ENCODE measurements around the gene ASTL.
A peak's percentile ranks its signal among the peaks of the same experiment; 100 is the strongest.

Gene ASTL

GRCh38 chr2:96180002-96180401 lies 41.7 kb upstream of the ASTL start:
- no peak for DNase-seq (ENCODE audit: low read depth)
- no peak overlapping the region for H3K4me3 ChIP-seq (ENCODE audit: low read length)
- no peak for TF ChIP-seq CTCF (conservative IDR thresholded peaks at IDR 0.05; ENCODE audit: low read length)

GRCh38 chr2:96176661-96177060 lies 38.4 kb upstream of the ASTL start:
- no peak overlapping the region for H3K4me3 ChIP-seq (ENCODE audit: low read length)
- DNase-seq (ENCODE audit: low read depth): no peak
- no peak for TF ChIP-seq CTCF (conservative IDR thresholded peaks at IDR 0.05; ENCODE audit: low read length)

DNA sequence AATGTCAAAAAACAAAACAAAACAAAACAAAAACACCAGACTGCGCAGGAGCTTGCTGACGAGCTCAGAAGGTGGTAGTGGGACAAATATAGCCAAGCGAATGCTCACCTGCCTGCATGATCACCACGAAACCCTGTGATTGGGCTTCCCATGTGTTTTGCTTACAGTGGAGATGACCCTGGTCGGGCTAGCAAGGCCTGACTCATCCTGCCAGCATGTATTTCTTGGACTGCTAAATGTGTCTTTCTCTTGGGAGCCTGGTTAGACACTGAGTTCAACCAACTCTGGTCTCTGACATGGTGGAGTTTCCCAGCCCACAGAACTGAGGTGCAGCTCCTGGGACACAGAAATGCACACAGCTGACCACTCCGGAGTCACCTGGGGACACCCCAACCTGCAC lies 37.6 kb upstream of the ASTL start:
- H3K4me3 ChIP-seq (ENCODE audit: low read length): no peak overlapping the region
- peak; percentile 58 for DNase-seq (ENCODE audit: low read depth)
- TF ChIP-seq CTCF (conservative IDR thresholded peaks at IDR 0.05; ENCODE audit: low read length): no peak

DNA sequence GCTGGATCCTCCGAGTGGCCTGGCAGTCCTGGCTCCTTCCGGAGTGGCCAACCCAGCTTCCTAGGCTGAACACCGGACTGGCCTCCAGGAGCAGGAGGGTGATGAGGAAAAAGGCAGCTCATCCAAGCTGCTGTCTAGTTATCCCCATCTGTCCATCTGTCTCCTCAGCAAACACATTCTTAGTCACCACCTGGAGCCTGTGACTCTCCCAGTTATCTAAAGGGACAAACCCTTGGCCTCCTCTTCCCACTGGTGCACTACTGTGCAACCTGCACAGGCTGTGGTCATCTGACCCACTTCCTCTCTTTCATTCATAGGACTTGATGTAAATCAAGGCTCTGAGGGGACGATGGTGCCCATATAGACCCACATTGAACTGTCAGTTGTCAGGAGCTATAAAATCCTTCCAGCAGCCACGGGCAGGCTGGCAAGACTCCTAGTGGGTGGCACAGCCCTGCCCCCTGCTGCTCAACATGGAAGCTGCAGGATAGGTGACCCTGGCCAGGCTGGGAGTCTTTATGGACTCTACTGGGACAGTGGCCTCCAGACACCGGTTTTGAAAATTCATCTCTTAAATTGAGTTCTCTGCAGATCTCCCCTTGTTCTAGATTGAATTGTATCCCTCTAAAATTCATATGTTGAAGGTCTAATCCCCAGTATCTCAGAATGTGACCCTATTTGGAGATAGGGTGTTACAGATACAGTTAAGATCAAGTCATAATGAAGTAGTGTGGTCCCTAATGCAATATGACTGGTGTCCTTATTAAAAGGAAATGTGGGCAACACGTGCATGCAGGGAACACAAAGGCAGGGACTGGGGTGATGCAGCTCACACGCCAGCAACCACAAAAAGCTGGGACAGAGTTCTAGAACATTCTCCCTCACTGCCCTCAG lies 36.2 kb upstream of the ASTL start:
- TF ChIP-seq CTCF (conservative IDR thresholded peaks at IDR 0.05; ENCODE audit: low read length): peak; percentile 88
- H3K4me3 ChIP-seq (ENCODE audit: low read length): no peak overlapping the region
- peak; percentile 40 for DNase-seq (ENCODE audit: low read depth)

- TF ChIP-seq CTCF (conservative IDR thresholded peaks at IDR 0.05; ENCODE audit: low read length): no peak
- no peak overlapping the region for H3K4me3 ChIP-seq (ENCODE audit: low read length)
- DNase-seq (ENCODE audit: low read depth): no peak
Observed at GRCh38 chr2:96171831-96172230, 33.5 kb upstream of the ASTL start.

GRCh38 chr2:96170626-96171025 lies 32.3 kb upstream of the ASTL start:
- no peak for DNase-seq (ENCODE audit: low read depth)
- no peak for TF ChIP-seq CTCF (conservative IDR thresholded peaks at IDR 0.05; ENCODE audit: low read length)
- no peak overlapping the region for H3K4me3 ChIP-seq (ENCODE audit: low read length)

DNA sequence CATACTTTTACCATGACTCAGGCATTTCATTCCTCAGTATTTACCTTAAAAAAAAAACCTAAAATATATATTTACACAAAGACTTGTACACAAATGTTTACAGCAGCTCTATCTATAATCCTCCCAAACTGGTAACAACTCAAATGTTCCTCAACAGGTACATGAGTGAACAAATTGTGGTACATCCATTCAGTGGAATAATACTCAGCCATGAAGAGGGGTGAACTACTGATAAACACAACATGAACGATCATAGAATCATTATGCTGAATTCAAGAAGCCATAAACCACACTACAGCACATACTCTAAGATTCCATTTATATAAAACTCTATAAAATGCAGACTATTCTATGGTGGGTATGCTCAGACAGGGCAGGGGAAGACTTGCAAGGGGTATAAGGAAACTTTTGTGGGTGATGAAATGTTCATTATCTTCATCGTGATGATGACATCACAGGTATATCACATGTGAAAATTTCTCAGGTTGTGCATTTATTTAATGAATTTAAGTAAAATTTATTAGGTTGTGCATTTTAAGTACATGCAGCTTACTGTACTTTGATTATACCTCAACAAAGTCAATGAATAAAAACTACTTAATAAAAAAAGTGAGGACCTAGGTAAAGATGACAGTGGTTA lies 31.7 kb upstream of the ASTL start:
- no peak for DNase-seq (ENCODE audit: low read depth)
- no peak for TF ChIP-seq CTCF (conservative IDR thresholded peaks at IDR 0.05; ENCODE audit: low read length)
- H3K4me3 ChIP-seq (ENCODE audit: low read length): no peak overlapping the region
